HepG2 (cell line): Measurements from ENCODE around the gene ASCC3. TPM values are rescaled to one million over a fixed set of nuclear protein-coding genes. Genes with fewer than 3 reads are reported as not detected.

Experiments used
- CREB1 ChIP-seq, 2 experiments: fragments of 450-650 bp in 1 of 2; IDR thresholded peaks; 2 replicates each; pipeline ENCODE4 v1.6.1; 2016 to 2017; ENCODE audit warnings: control low read depth in 1 of 2, mild to moderate bottlenecking in 1 of 2, missing compliant biosample characterization in 1 of 2, missing genetic modification characterization in 1 of 2
- FOXC1 ChIP-seq: sonication (generic); formaldehyde crosslinking; IDR thresholded peaks from 2 replicates; pipeline ENCODE4 v1.8.0; 2022; ENCODE audit warnings: mild to moderate bottlenecking, missing genetic modification reagents, borderline replicate concordance
- GABPB1 ChIP-seq: IDR thresholded peaks from 2 replicates; pipeline ENCODE4 v1.6.1; 2016; ENCODE audit warnings: mild to moderate bottlenecking, missing genetic modification reagents, moderate library complexity, missing compliant biosample characterization
- GPN1 ChIP-seq: sonication (generic); formaldehyde crosslinking; IDR thresholded peaks from 2 replicates; pipeline ENCODE4 v1.5.1; 2020; ENCODE audit warnings: missing genetic modification reagents, borderline replicate concordance
- HNRNPUL1 ChIP-seq: fragments of 200-400 bp; formaldehyde crosslinking; IDR thresholded peaks from 2 replicates; pipeline ENCODE4 v1.6.1; 2017; ENCODE audit warnings: low read depth, mild to moderate bottlenecking, low read length, moderate library complexity
- IKZF1 ChIP-seq: fragments of 450-650 bp; IDR thresholded peaks from 2 replicates; pipeline ENCODE4 v1.7.1; 2016
- NR2C2 ChIP-seq: sonication (generic); formaldehyde crosslinking; IDR thresholded peaks from 2 replicates; pipeline ENCODE4 v1.4.0; 2020; ENCODE audit warnings: missing genetic modification reagents, mild to moderate bottlenecking, moderate library complexity, borderline replicate concordance
- TCF12 ChIP-seq, 2 experiments: fragments of 450-650 bp in 1 of 2; sonication (generic) in 1 of 2; formaldehyde crosslinking in 1 of 2; IDR thresholded peaks; 2 replicates each; pipeline versions ENCODE4 v1.6.1 to v1.8.0; 2017 to 2022; ENCODE audit warnings: antibody characterized with exemption in 1 of 2, mild to moderate bottlenecking in 1 of 2, missing genetic modification reagents in 1 of 2, moderate library complexity in 1 of 2
- ZFP1 ChIP-seq: IDR thresholded peaks from 2 replicates; pipeline ENCODE4 v1.6.1; 2016
- ZFP37 ChIP-seq: sonication (generic); formaldehyde crosslinking; IDR thresholded peaks from 2 replicates; pipeline ENCODE4 v1.4.0; 2020; ENCODE audit warnings: missing genetic modification reagents, borderline replicate concordance
- ZFYVE20 ChIP-seq: sonication (generic); formaldehyde crosslinking; IDR thresholded peaks from 2 replicates; pipeline ENCODE4 v1.8.0; 2023; ENCODE audit warnings: low read depth, mild to moderate bottlenecking, moderate library complexity, missing genetic modification reagents, borderline replicate concordance
- ZNF468 ChIP-seq: sonication (generic); formaldehyde crosslinking; IDR thresholded peaks from 2 replicates; pipeline ENCODE4 v1.8.0; 2022; ENCODE audit warnings: mild to moderate bottlenecking, moderate library complexity, missing genetic modification reagents
- ZNF547 ChIP-seq: sonication (generic); formaldehyde crosslinking; IDR thresholded peaks from 2 replicates; pipeline ENCODE4 v1.5.1; 2020; ENCODE audit warnings: mild to moderate bottlenecking, missing genetic modification reagents
- ZNF550 ChIP-seq: sonication (generic); formaldehyde crosslinking; IDR thresholded peaks from 2 replicates; pipeline ENCODE4 v1.4.0; 2020; ENCODE audit warnings: mild to moderate bottlenecking, missing genetic modification reagents, borderline replicate concordance
- ZSCAN29 ChIP-seq: sonication (generic); formaldehyde crosslinking; conservative IDR thresholded peaks from 2 replicates; pipeline ENCODE4 v1.4.0; 2020; ENCODE audit warnings: mild to moderate bottlenecking, missing genetic modification reagents
- polyA plus RNA-seq, 8 experiments: library from polyadenylated mRNA; depleted of rRNA in 3 of 8; stranded (reverse) in 7 of 8; unstranded in 1 of 8; fragments of >200 nt; fragmentation: Illumina TruSeq in 4 of 8; extraction: Trizol in 4 of 8; gene quantifications; 2 replicates each; pipeline versions ENCODE4 v1.2.1 to v1.2.3, GENCODE V29; 2011 to 2016; ENCODE audit warnings: low read depth in 4 of 8, missing spikeins in 1 of 8, mixed read lengths in 1 of 8; ENCODE audit not compliant: insufficient read depth in 1 of 8
- total RNA-seq, 5 experiments: library from RNA; depleted of rRNA; stranded (reverse); fragments of >200 nt; fragmentation: Illumina TruSeq; extraction: Trizol; gene quantifications; 2 replicates each; pipeline ENCODE4 v1.2.3, GENCODE V29; 2016; ENCODE audit warnings: low read depth in 1 of 5
- TF ChIP-seq, protein P1 (sequence below): sonication (generic); formaldehyde crosslinking; IDR thresholded peaks from 2 replicates; pipeline ENCODE4 v1.4.0; 2020; ENCODE audit warnings: missing genetic modification reagents
- TF ChIP-seq, protein P2 (sequence below): sonication (generic); formaldehyde crosslinking; IDR thresholded peaks from 2 replicates; pipeline ENCODE4 v1.5.1; 2020; ENCODE audit warnings: mild to moderate bottlenecking, missing genetic modification reagents, moderate library complexity
- TF ChIP-seq, protein P3 (sequence below): IDR thresholded peaks from 2 replicates; pipeline ENCODE4 v1.6.1; 2016; ENCODE audit warnings: low read depth, missing genetic modification reagents, missing compliant biosample characterization

Gene ASCC3
- total and polyA plus RNA-seq, 2 of the 13 experiments (the other 11 are each of a cell fraction or from before 2014, with no cell fraction given) = 23.1 to 55.7 TPM

DNA sequence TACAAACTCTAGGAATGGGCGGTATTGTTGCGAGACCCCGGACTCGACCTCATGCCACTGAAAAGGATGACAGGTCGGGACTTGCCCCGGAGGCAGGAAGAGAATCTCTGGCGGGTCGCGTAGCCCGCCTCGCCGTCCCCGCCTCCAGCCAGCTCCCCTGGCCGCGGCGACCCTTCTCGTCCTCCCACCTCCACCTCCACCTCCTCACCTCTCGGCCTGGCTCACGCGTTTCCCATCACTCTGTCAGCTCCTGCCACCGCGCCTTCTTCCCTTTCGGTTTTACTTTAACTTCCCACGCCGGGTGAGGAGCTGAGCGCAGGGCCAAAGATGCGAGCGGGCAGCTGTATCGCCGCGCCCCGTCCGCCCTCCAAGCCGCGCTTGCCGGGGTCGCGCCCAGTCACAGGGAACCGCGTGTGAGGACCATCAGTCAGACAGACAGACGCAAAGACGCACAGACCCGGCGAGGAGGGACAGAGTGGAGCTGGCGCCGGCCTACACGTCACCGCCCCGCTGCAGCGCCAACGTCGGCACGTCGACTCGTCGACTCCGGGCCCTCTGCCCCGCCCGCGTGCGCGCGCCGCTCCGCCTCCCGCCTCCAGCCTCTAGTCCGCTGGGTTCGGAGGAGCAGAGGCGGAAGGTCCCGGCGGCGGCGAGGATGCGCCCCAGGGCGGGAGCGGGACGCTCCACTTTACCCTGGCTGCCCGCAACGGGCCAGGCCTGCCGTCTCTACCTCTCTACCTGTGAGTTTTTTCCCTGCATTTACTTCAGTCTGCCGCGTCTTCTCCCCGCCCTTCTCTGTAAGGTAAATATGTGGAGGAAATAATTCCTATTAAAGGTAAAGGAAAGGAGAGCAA lies at the start of gene ASCC3 (continued):
- TF ChIP-seq ZSCAN29 = peak; percentile 70; the same call in 1 of the 2 replicates
- TF ChIP-seq ZFP1 (CRISPR knock-in tag) = 0 out of 2 replicates have a peak, but pooled peaks have one; percentile 40
- peak; percentile 95 for TF ChIP-seq ZNF547
- TF ChIP-seq, protein P1, sequence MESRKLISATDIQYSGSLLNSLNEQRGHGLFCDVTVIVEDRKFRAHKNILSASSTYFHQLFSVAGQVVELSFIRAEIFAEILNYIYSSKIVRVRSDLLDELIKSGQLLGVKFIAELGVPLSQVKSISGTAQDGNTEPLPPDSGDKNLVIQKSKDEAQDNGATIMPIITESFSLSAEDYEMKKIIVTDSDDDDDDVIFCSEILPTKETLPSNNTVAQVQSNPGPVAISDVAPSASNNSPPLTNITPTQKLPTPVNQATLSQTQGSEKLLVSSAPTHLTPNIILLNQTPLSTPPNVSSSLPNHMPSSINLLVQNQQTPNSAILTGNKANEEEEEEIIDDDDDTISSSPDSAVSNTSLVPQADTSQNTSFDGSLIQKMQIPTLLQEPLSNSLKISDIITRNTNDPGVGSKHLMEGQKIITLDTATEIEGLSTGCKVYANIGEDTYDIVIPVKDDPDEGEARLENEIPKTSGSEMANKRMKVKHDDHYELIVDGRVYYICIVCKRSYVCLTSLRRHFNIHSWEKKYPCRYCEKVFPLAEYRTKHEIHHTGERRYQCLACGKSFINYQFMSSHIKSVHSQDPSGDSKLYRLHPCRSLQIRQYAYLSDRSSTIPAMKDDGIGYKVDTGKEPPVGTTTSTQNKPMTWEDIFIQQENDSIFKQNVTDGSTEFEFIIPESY (CRISPR knock-in tag) = no peak
- TF ChIP-seq GPN1 (CRISPR knock-in tag) = no peak
- no peak for TF ChIP-seq IKZF1
- TF ChIP-seq GABPB1 = peak; percentile 87
- no peak for TF ChIP-seq ZNF550 (CRISPR knock-in tag)
- TF ChIP-seq, protein P2, sequence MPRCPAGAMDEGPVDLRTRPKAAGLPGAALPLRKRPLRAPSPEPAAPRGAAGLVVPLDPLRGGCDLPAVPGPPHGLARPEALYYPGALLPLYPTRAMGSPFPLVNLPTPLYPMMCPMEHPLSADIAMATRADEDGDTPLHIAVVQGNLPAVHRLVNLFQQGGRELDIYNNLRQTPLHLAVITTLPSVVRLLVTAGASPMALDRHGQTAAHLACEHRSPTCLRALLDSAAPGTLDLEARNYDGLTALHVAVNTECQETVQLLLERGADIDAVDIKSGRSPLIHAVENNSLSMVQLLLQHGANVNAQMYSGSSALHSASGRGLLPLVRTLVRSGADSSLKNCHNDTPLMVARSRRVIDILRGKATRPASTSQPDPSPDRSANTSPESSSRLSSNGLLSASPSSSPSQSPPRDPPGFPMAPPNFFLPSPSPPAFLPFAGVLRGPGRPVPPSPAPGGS (CRISPR knock-in tag) = peak; percentile 92; the same call in 1 of the 2 replicates
- peak; percentile 27; the same call in 1 of the 2 replicates for TF ChIP-seq ZFP37
- TF ChIP-seq, protein P3, sequence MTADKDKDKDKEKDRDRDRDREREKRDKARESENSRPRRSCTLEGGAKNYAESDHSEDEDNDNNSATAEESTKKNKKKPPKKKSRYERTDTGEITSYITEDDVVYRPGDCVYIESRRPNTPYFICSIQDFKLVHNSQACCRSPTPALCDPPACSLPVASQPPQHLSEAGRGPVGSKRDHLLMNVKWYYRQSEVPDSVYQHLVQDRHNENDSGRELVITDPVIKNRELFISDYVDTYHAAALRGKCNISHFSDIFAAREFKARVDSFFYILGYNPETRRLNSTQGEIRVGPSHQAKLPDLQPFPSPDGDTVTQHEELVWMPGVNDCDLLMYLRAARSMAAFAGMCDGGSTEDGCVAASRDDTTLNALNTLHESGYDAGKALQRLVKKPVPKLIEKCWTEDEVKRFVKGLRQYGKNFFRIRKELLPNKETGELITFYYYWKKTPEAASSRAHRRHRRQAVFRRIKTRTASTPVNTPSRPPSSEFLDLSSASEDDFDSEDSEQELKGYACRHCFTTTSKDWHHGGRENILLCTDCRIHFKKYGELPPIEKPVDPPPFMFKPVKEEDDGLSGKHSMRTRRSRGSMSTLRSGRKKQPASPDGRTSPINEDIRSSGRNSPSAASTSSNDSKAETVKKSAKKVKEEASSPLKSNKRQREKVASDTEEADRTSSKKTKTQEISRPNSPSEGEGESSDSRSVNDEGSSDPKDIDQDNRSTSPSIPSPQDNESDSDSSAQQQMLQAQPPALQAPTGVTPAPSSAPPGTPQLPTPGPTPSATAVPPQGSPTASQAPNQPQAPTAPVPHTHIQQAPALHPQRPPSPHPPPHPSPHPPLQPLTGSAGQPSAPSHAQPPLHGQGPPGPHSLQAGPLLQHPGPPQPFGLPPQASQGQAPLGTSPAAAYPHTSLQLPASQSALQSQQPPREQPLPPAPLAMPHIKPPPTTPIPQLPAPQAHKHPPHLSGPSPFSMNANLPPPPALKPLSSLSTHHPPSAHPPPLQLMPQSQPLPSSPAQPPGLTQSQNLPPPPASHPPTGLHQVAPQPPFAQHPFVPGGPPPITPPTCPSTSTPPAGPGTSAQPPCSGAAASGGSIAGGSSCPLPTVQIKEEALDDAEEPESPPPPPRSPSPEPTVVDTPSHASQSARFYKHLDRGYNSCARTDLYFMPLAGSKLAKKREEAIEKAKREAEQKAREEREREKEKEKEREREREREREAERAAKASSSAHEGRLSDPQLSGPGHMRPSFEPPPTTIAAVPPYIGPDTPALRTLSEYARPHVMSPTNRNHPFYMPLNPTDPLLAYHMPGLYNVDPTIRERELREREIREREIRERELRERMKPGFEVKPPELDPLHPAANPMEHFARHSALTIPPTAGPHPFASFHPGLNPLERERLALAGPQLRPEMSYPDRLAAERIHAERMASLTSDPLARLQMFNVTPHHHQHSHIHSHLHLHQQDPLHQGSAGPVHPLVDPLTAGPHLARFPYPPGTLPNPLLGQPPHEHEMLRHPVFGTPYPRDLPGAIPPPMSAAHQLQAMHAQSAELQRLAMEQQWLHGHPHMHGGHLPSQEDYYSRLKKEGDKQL (CRISPR knock-in tag) = peak; percentile 15; the same call in 1 of the 2 replicates
- TF ChIP-seq HNRNPUL1 = no peak
- TF ChIP-seq ZNF468 (CRISPR knock-in tag) = peak; percentile 97
- TF ChIP-seq TCF12 (IDR thresholded peaks at IDR 0.05) = no peak
- TF ChIP-seq TCF12 (CRISPR knock-in tag; IDR thresholded peaks at IDR 0.05) = no peak; the same call in 1 of the 2 replicates
- peak; percentile 88 for TF ChIP-seq CREB1 (IDR thresholded peaks at IDR 0.05)
- no peak; the same call in 1 of the 2 replicates for TF ChIP-seq CREB1 (CRISPR knock-in tag; IDR thresholded peaks at IDR 0.05)
- peak; percentile 91; the same call in 1 of the 2 replicates for TF ChIP-seq FOXC1 (CRISPR knock-in tag)
- peak; percentile 67; the same call in 1 of the 2 replicates for TF ChIP-seq ZFYVE20 (CRISPR knock-in tag)
- TF ChIP-seq NR2C2 = no peak
